ENCODE measurements around the gene MVP. TPM values are rescaled to one million over a fixed set of nuclear protein-coding genes. Genes with fewer than 3 reads are reported as not detected.
"Not testable (repeated sequence)": the region's sequence is repeated elsewhere in the genome, so short reads cannot be mapped to it uniquely, and the experiment has no call there.

Gene MVP
- total RNA-seq, 1 donor from 2014 or later = 27.4 TPM

DNA sequence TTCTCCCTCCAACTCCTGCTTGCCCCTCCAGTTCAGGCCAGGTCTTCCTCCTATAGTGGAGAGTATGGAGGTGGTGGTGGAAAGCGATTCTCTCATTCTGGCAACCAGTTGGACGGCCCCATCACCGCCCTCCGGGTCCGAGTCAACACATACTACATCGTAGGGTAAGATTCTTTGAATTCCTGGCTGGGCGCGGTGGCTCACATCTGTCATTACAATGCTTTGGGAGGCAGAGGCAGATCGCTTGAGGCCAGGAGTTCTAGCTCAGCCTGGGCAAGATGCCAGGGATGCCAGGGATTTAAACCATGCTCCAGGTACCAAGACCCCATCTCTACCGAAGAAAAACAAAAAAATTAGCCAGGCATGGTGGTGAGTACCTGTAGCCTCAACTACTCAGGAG lies 40.8 kb upstream of the MVP start:
- H3K9me3 Mint-ChIP-seq = no peaks in the 10 kb centered on the region
- TF ChIP-seq CTCF (conservative IDR thresholded peaks at IDR 0.05) = no peak
- H3K36me3 Mint-ChIP-seq = no peaks in the 10 kb centered on the region
- DNase-seq (ENCODE audit: extremely low spot score, unreplicated experiment) = no peak
- H3K27me3 Mint-ChIP-seq = no peaks in the 10 kb centered on the region
- peak overlapping the region; percentile 57 for H3K4me3 Mint-ChIP-seq
- peak overlapping the region; percentile 91 for H3K27ac Mint-ChIP-seq
- H3K4me1 Mint-ChIP-seq (ENCODE audit: unreplicated experiment) = peaks cover 16% of the 10 kb centered on the region

DNA sequence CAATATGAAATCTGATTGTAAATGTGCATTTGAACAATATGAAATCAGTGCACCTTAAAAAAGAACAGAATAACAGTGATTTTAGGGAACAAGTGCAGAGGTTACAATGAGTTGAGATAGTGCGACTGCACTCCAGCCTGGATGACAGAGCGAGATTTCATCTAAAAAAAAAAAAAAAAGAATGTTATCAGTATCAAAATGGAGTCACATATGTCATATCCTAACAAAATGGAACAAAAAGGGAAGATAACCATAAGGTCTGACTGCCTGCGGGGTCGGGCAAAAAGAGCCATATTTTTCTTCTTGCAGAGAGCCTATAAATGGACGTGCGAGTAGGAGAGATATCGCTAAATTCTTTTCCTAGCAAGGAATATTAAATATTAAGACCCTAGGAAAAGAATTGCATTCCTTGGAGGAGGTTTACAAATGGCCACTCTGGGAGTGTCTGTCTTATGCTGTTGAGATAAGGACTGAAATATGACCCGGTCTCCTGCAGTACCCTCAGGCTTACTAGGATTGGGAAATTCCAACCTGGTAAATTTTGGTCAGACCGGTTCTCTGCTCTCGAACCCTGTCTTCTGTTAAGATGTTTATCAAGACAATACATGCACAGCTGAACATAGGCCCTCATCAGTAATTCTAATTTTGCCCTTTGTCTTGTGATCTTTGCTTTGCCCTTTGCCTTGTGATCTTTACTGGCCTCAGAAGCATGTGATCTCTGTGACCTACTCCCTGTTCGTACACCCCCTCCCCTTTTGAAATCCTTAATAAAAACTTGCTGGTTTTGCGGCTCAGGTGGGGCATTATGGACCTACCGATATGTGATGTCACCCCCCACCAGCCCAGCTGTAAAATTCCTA lies 36.9 kb upstream of the MVP start:
- DNase-seq (ENCODE audit: extremely low spot score, unreplicated experiment); H3K27me3 Mint-ChIP-seq; H3K36me3 Mint-ChIP-seq; H3K9me3 Mint-ChIP-seq: not testable (repeated sequence)
- Mint-ChIP-seq H3K4me1 (ENCODE audit: unreplicated experiment) (peaks cover 16% of the 10 kb centered on the region), H3K4me3 (peak overlapping the region; percentile 10), H3K27ac (peak overlapping the region; percentile 86)

DNA sequence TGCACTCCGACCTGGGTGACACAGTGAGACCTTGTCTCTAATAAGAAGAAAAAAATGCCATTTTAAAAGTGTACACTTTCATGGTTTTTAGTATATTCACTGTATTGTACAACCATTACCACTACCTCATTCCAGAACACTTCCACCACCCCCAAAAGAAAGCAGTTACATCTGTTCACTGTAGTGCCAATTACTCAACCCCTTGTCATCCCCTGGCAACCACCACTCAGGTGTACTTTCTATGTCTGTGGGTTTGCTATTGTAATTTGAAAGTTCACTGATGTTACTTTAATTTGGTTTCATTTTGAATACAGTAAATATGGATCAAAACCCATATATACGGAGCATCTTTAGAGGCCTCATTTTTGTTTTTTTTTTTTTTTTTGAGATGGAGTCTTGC lies 36.1 kb upstream of the MVP start:
- no peak for TF ChIP-seq CTCF (conservative IDR thresholded peaks at IDR 0.05)
- Mint-ChIP-seq H3K27ac (peak overlapping the region; percentile 86), H3K4me1 (ENCODE audit: unreplicated experiment) (peaks cover 16% of the 10 kb centered on the region), H3K9me3 (no peaks in the 10 kb centered on the region), H3K27me3 (no peaks in the 10 kb centered on the region), H3K4me3 (no peak overlapping the region), H3K36me3 (no peaks in the 10 kb centered on the region)
- DNase-seq (ENCODE audit: extremely low spot score, unreplicated experiment) = no peak

GRCh38 chr16:29784901-29785500 lies 35.3 kb upstream of the MVP start:
- Mint-ChIP-seq H3K27ac (no peak overlapping the region), H3K27me3 (no peaks in the 10 kb centered on the region), H3K9me3 (no peaks in the 10 kb centered on the region), H3K36me3 (no peaks in the 10 kb centered on the region), H3K4me1 (ENCODE audit: unreplicated experiment) (peaks cover 18% of the 10 kb centered on the region), H3K4me3 (peak overlapping the region; percentile 68)
- TF ChIP-seq CTCF (conservative IDR thresholded peaks at IDR 0.05) = peak; percentile 88
- DNase-seq (ENCODE audit: extremely low spot score, unreplicated experiment) = peak; percentile 79

DNA sequence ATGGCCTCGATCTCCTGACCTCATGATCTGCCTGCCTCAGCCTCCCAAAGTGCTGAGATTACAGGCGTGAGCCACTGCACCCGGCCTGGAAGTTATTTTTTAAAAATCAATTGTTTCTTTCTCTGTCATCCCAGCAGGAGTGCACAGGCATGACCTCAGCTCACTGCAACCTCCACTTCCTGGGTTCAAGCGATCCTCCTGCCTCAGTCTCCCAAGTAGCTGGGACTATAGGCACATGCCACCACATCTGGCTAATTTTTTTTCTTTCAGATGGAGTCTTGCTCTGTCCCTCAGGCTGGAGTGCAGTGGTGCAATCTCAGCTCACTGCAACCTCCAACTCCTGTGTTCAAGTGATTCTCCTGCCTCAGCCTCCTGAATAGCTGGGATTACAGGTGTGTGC lies 33.1 kb upstream of the MVP start:
- not testable (repeated sequence) for H3K27me3 Mint-ChIP-seq; H3K4me3 Mint-ChIP-seq; H3K9me3 Mint-ChIP-seq; H3K36me3 Mint-ChIP-seq; H3K27ac Mint-ChIP-seq; DNase-seq (ENCODE audit: extremely low spot score, unreplicated experiment)
- peaks cover 28% of the 10 kb centered on the region for H3K4me1 Mint-ChIP-seq (ENCODE audit: unreplicated experiment)

DNA sequence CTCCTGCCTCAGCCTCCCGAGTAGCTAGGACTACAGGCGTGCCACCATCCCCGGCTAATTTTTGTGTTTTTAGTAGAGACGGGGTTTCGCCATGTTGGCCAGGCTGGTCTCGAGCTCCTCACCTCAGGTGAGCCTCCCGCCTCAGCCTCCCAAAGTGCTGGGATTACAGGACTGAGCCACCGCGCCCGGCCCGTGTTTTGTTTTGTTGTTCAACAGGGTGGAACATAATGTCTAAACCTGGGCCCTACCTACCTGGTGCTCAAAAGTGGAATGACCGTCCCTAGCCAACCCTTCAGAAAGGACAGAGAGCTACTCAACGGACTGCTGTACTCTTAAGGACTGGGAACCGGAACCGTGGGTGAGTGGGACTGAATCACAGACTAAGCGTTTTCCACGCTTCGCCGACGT lies 30.5 kb upstream of the MVP start:
- H3K27ac Mint-ChIP-seq = peak overlapping the region; percentile 99
- no peaks in the 10 kb centered on the region for H3K27me3 Mint-ChIP-seq
- peaks cover 24% of the 10 kb centered on the region for H3K4me1 Mint-ChIP-seq (ENCODE audit: unreplicated experiment)
- H3K4me3 Mint-ChIP-seq = peak overlapping the region; percentile 98
- no peak for TF ChIP-seq CTCF (conservative IDR thresholded peaks at IDR 0.05)
- H3K36me3 Mint-ChIP-seq = peaks cover 15% of the 10 kb centered on the region
- H3K9me3 Mint-ChIP-seq = no peaks in the 10 kb centered on the region
- DNase-seq (ENCODE audit: extremely low spot score, unreplicated experiment) = no peak

All from type B pancreatic cell (in vitro differentiated cells).